Right lung (tissue), 5 donors: ENCODE measurements around the gene POU2F2. TPM values are rescaled to one million over a fixed set of nuclear protein-coding genes. Genes with fewer than 3 reads are reported as not detected.
"Not testable (repeated sequence)": the region's sequence is repeated elsewhere in the genome, so short reads cannot be mapped to it uniquely, and the experiment has no call there.

Source experiments
- DNase-seq, 2 donors: peaks; one replicate each; pipeline ENCODE4 v3.0.0-alpha.2; 2013
- polyA plus RNA-seq, 5 donors: library from polyadenylated mRNA; unstranded; fragments of 120-200 nt; gene quantifications; one replicate each; pipeline versions ENCODE4 v1.2.1 to v1.2.3, GENCODE V29; 2013; ENCODE audit warnings: inconsistent platforms in 1 of 5, low replicate concordance in 1 of 5; ENCODE audit not compliant: insufficient read length in 5 of 5, insufficient read depth in 1 of 5

The POU2F2 gene
- polyA plus RNA-seq, 5 donors, result 1.1 to 1.7 (median 1.5) TPM

GRCh38 chr19:42066075-42066754, 66.0 kb downstream of the POU2F2 start:
- DNase-seq, result no peak

GRCh38 chr19:42065511-42065910, 66.7 kb downstream of the POU2F2 start:
- no peak for DNase-seq

- no peak for DNase-seq
Measured at GRCh38 chr19:42065051-42065450, 67.2 kb downstream of the POU2F2 start.

- no peak for DNase-seq
Measured at GRCh38 chr19:42064432-42064831, 67.8 kb downstream of the POU2F2 start.

GRCh38 chr19:42062381-42062780, 69.9 kb downstream of the POU2F2 start:
- no peak for DNase-seq

GRCh38 chr19:42060117-42060516, 72.1 kb downstream of the POU2F2 start:
- DNase-seq, result no peak

GRCh38 chr19:42059196-42059595, 73.0 kb downstream of the POU2F2 start:
- no peak for DNase-seq

- no peak for DNase-seq
Measured at GRCh38 chr19:42057846-42058245, 74.4 kb downstream of the POU2F2 start.

- DNase-seq, result no peak
Measured at GRCh38 chr19:42054205-42054604, 78.0 kb downstream of the POU2F2 start.

GRCh38 chr19:42053037-42053935, 79.0 kb downstream of the POU2F2 start:
- no peak for DNase-seq

- no peak for DNase-seq
Measured at GRCh38 chr19:42052241-42052863, 79.9 kb downstream of the POU2F2 start.

GRCh38 chr19:42051166-42052115, 80.8 kb downstream of the POU2F2 start:
- DNase-seq, result no peak

GRCh38 chr19:42048992-42049391, 83.3 kb downstream of the POU2F2 start:
- DNase-seq, result no peak

- no peak for DNase-seq
Measured at GRCh38 chr19:42045575-42045974, 86.7 kb downstream of the POU2F2 start.

GRCh38 chr19:42042455-42043170, 89.6 kb downstream of the POU2F2 start:
- no peak for DNase-seq

- DNase-seq, result not testable (repeated sequence)
Measured at GRCh38 chr19:42040491-42040890, 91.8 kb downstream of the POU2F2 start.

GRCh38 chr19:42040031-42040430, 92.2 kb downstream of the POU2F2 start:
- no peak for DNase-seq

- DNase-seq, result no peak
Measured at GRCh38 chr19:42038666-42039065, 93.6 kb downstream of the POU2F2 start.

GRCh38 chr19:42037649-42038048, 94.6 kb downstream of the POU2F2 start:
- DNase-seq, result no peak
